Lung (tissue), 12 donors: ENCODE measurements around the gene ADAM30. TPM values are rescaled to one million over a fixed set of nuclear protein-coding genes. Genes with fewer than 3 reads are reported as not detected.

ENCODE experiments used
- ATAC-seq: fragments of 200-7000 bp; cut with Tn5 transposase; one replicate; pipeline ENCODE4 v1.9.1; 2020; ENCODE audit warnings: moderate number of reproducible peaks; ENCODE audit not compliant: insufficient read depth, low FRiP score
- DNase-seq, 3 donors: peaks; one replicate each; pipeline ENCODE4 v3.0.0-alpha.2; 2013 to 2017
- H3K27ac ChIP-seq, 2 donors: one replicate each; pipeline ENCODE4 v1.5.1; 2013; ENCODE audit warnings: mild to moderate bottlenecking in 2 of 2, moderate library complexity in 2 of 2, control low read depth in 1 of 2, inconsistent platforms in 1 of 2, low read depth in 1 of 2, low read length in 1 of 2
- H3K27me3 ChIP-seq, 3 donors: one replicate each; pipeline ENCODE4 v1.5.1; 2013; ENCODE audit warnings: low read length in 2 of 3; ENCODE audit not compliant: control insufficient read depth in 3 of 3, insufficient read depth in 3 of 3
- H3K36me3 ChIP-seq, 4 donors: one replicate each; pipeline ENCODE4 v1.5.1; 2013; ENCODE audit warnings: low read length in 4 of 4, mild to moderate bottlenecking in 1 of 4, moderate library complexity in 1 of 4; ENCODE audit not compliant: control insufficient read depth in 4 of 4, insufficient read depth in 4 of 4
- H3K4me1 ChIP-seq, 5 donors: one replicate each; pipeline ENCODE4 v1.5.1; 2013; ENCODE audit warnings: low read length in 5 of 5, mild to moderate bottlenecking in 2 of 5, moderate library complexity in 1 of 5; ENCODE audit not compliant: control insufficient read depth in 5 of 5, insufficient read depth in 5 of 5
- H3K4me3 ChIP-seq: one replicate; pipeline ENCODE4 v1.5.1; 2013; ENCODE audit warnings: mild to moderate bottlenecking, control low read depth, moderate library complexity
- H3K9ac ChIP-seq, 2 donors: one replicate each; pipeline ENCODE4 v1.5.1; 2013; ENCODE audit warnings: low read length in 2 of 2, control low read depth in 1 of 2; ENCODE audit not compliant: insufficient read depth in 1 of 2
- H3K9me3 ChIP-seq, 4 donors: one replicate each; pipeline ENCODE4 v1.5.1; 2013; ENCODE audit warnings: low read length in 3 of 4, mild to moderate bottlenecking in 1 of 4, moderate library complexity in 1 of 4; ENCODE audit not compliant: control insufficient read depth in 4 of 4, insufficient read depth in 3 of 4
- CTCF ChIP-seq: IDR thresholded peaks from 2 replicates; pipeline ENCODE4 v1.5.1; 2012; ENCODE audit warnings: mild to moderate bottlenecking; ENCODE audit errors: control extremely low read depth, extremely low read depth
- WGBS, 2 donors: extraction: QIAGEN DNeasy Blood & Tissue Kit; methylation state at CpG; one replicate each; pipeline ENCODE4 v1.1.7; 2013; 5-methylcytosine and 5-hydroxymethylcytosine counted together
- polyA plus RNA-seq, 2 donors: library from polyadenylated mRNA; stranded (reverse); fragments of 200-250 nt; gene quantifications; one replicate each; pipeline ENCODE4 v1.2.1, GENCODE V29; 2013
- total RNA-seq, 2 donors: library from RNA; depleted of rRNA in 1 of 2; stranded (reverse); fragments of >200 nt in 1 of 2; gene quantifications; one replicate each; pipeline ENCODE4 v1.2.1, GENCODE V29; 2014 to 2021
- donor health status: control.
- donor health status: control.
- donor health status: Bipolar disorder and iron deficiency.
- donor health status: healthy.
- donor health status: DM: yes; HTN: yes; CAD: no.

ADAM30 gene
- total and polyA plus RNA-seq, 4 donors = not detected

GRCh38 chr1:119866451-119866850 is 29.9 kb downstream of the ADAM30 start:
- no peak overlapping the region for H3K4me3 ChIP-seq
- H3K4me1 ChIP-seq = peaks cover 0 to 5% (median 0%) of the 10 kb centered on the region in 5 donors
- DNase-seq = peak in 2 of 3 donors; percentile 41 to 59
- no peaks in the 10 kb centered on the region for H3K36me3 ChIP-seq
- H3K9me3 ChIP-seq = no peaks in the 10 kb centered on the region
- ATAC-seq = no peak
- no peak overlapping the region for H3K9ac ChIP-seq
- no peak overlapping the region for H3K27ac ChIP-seq
- TF ChIP-seq CTCF = no peak
- WGBS, 2 donors = 76 to 84% methylated on average over 3 of the region's 3 CpGs
- no peaks in the 10 kb centered on the region for H3K27me3 ChIP-seq

- H3K36me3 ChIP-seq = no peaks in the 10 kb centered on the region
- H3K9me3 ChIP-seq = no peaks in the 10 kb centered on the region
- H3K4me1 ChIP-seq = peaks cover 0 to 5% (median 0%) of the 10 kb centered on the region in 5 donors
- H3K27me3 ChIP-seq = no peaks in the 10 kb centered on the region
- no peak overlapping the region for H3K27ac ChIP-seq
- no peak overlapping the region for H3K4me3 ChIP-seq
- TF ChIP-seq CTCF = no peak
- WGBS, 2 donors = 44 to 56% methylated on average over 4 of the region's 4 CpGs
- no peak overlapping the region for H3K9ac ChIP-seq
- ATAC-seq = no peak
- peak in 2 of 3 donors; percentile 67 to 70 for DNase-seq
Measured at GRCh38 chr1:119865627-119866026, 30.7 kb downstream of the ADAM30 start.

- Histone ChIP-seq H3K36me3 (no peaks in the 10 kb centered on the region), H3K4me3 (no peak overlapping the region), H3K4me1 (peaks cover 0 to 5% (median 0%) of the 10 kb centered on the region in 5 donors), H3K27ac (no peak overlapping the region), H3K9me3 (no peaks in the 10 kb centered on the region), H3K9ac (no peak overlapping the region), H3K27me3 (no peaks in the 10 kb centered on the region)
- no peak for ATAC-seq
- DNase-seq = no peak
- no peak for TF ChIP-seq CTCF
Measured at GRCh38 chr1:119862276-119862675, 34.0 kb downstream of the ADAM30 start.

GRCh38 chr1:119861547-119861946 is 34.8 kb downstream of the ADAM30 start:
- H3K4me3 ChIP-seq = no peak overlapping the region
- no peaks in the 10 kb centered on the region for H3K27me3 ChIP-seq
- no peaks in the 10 kb centered on the region for H3K9me3 ChIP-seq
- H3K4me1 ChIP-seq = peaks cover 0 to 5% (median 0%) of the 10 kb centered on the region in 5 donors
- TF ChIP-seq CTCF = no peak
- H3K36me3 ChIP-seq = no peaks in the 10 kb centered on the region
- DNase-seq = no peak
- no peak overlapping the region for H3K27ac ChIP-seq
- WGBS, 2 donors = 88 to 94% methylated on average over 2 of the region's 2 CpGs
- no peak for ATAC-seq
- H3K9ac ChIP-seq = no peak overlapping the region
